GM12878 (cell line): Measurements from ENCODE around the gene CEND1. TPM values are rescaled to one million over a fixed set of nuclear protein-coding genes. Genes with fewer than 3 reads are reported as not detected.

Source experiments
- ATAC-seq: fragments of 200-7000 bp; cut with Tn5 transposase; 3 replicates; pipeline ENCODE4 v1.9.1; 2020; ENCODE audit warnings: mild to moderate bottlenecking, moderate library complexity
- BruUV-seq: library from RNA; stranded (reverse); fragments of 400-500 nt; replicated peaks from 2 replicates; lab custom pipeline; 2021; lab: Mats Ljungman, UMichigan
- CTCF ChIA-PET: fragments of 300-600 bp; sonication (Branson Sonifier 250); formaldehyde crosslinking; extraction: SDS; loops from one replicate; lab custom pipeline; 2021; ENCODE audit warnings: inconsistent platforms; lab: Yijun Ruan, JAX
- POLR2A ChIA-PET: fragments of 350-600 bp; formaldehyde crosslinking; extraction: SDS; loops from one replicate; lab custom pipeline; 2021; ENCODE audit warnings: inconsistent platforms; lab: Charles Lee
- RAD21 ChIA-PET: fragments of 300-600 bp; sonication (Branson Sonifier 250); formaldehyde crosslinking; loops from one replicate; lab custom pipeline; 2023; ENCODE audit warnings: antibody characterized with exemption; ENCODE audit not compliant: unreplicated experiment; lab: Charles Lee
- SMC1A ChIA-PET: fragments of 300-600 bp; sonication (Branson Sonifier 250); formaldehyde crosslinking; loops from one replicate; lab custom pipeline; 2023; ENCODE audit not compliant: unreplicated experiment, uncharacterized antibody; lab: Charles Lee
- DNase-seq: peaks from one replicate; pipeline ENCODE4 v3.0.0-alpha.2; 2011; ENCODE audit warnings: low read depth, low spot score
- FAIRE-seq: peaks from 3 replicates; lab custom pipeline; 2011; peaks lifted over from hg19 to GRCh38; lab: Jason Lieb, UNC
- H2AFZ ChIP-seq: 2 replicates; pipeline ENCODE4 v1.6.0; 2011; ENCODE audit warnings: low read depth, low read length, control low read depth; ENCODE audit not compliant: control insufficient read depth
- H3K27ac ChIP-seq: 2 replicates; pipeline ENCODE4 v1.5.1; 2011; ENCODE audit warnings: control low read depth; ENCODE audit not compliant: control insufficient read depth, insufficient read depth
- H3K27me3 ChIP-seq, 2 experiments: replicated peaks in 1 of 2; 2 replicates each; pipeline versions ENCODE4 v1.6.0 to v1.6.1; 2011; ENCODE audit warnings: low read length in 1 of 2; ENCODE audit not compliant: control insufficient read depth in 2 of 2, insufficient read depth in 2 of 2
- H3K36me3 ChIP-seq, 2 experiments: 2 replicates each; pipeline ENCODE4 v1.5.1; 2011; ENCODE audit warnings: low read length in 1 of 2; ENCODE audit not compliant: control insufficient read depth in 2 of 2, insufficient read depth in 2 of 2
- H3K4me1 ChIP-seq: 2 replicates; pipeline ENCODE4 v1.6.1; 2011; ENCODE audit warnings: mild to moderate bottlenecking, low read length, moderate library complexity, mixed read lengths; ENCODE audit not compliant: control insufficient read depth, insufficient read depth
- H3K4me2 ChIP-seq: 2 replicates; pipeline ENCODE4 v1.6.0; 2011; ENCODE audit warnings: control low read depth; ENCODE audit not compliant: control insufficient read depth, insufficient read depth
- H3K4me3 ChIP-seq: fragments of 200-600 bp; sonication (generic); 2 replicates; pipeline ENCODE4 v1.5.1; 2016
- H3K79me2 ChIP-seq: 2 replicates; pipeline ENCODE4 v1.6.0; 2011; ENCODE audit warnings: low read length; ENCODE audit not compliant: control insufficient read depth, insufficient read depth
- H3K9ac ChIP-seq: 2 replicates; pipeline ENCODE4 v1.8.0; 2011; ENCODE audit warnings: low read length, control low read depth, mixed read lengths; ENCODE audit not compliant: control insufficient read depth, insufficient read depth
- H3K9me3 ChIP-seq: replicated peaks from 3 replicates; pipeline ENCODE4 v1.5.1; 2011; ENCODE audit warnings: mild to moderate bottlenecking, low read length; ENCODE audit not compliant: control insufficient read depth, insufficient read depth
- H4K20me1 ChIP-seq: 2 replicates; pipeline ENCODE4 v1.6.0; 2011; ENCODE audit not compliant: control insufficient read depth, insufficient read depth
- EED ChIP-seq: sonication (generic); IDR thresholded peaks from 2 replicates; pipeline ENCODE4 v1.6.1; 2016; ENCODE audit warnings: antibody characterized with exemption, low read depth
- FOS ChIP-seq: IDR thresholded peaks from 3 replicates; pipeline ENCODE4 v1.6.1; 2011; ENCODE audit warnings: borderline replicate concordance; ENCODE audit not compliant: insufficient read length; ENCODE audit errors: extremely low read depth
- HCFC1 ChIP-seq: fragments of 150-350 bp; IDR thresholded peaks from 2 replicates; pipeline ENCODE4 v1.6.1; 2014; ENCODE audit warnings: low read length
- HDAC2 ChIP-seq: fragments of 200-600 bp; sonication (generic); IDR thresholded peaks from 2 replicates; pipeline ENCODE4 v1.6.1; 2017
- HDAC6 ChIP-seq: fragments of 200-600 bp; sonication (generic); IDR thresholded peaks from one replicate; pipeline ENCODE4 v1.8.0; 2017; ENCODE audit warnings: antibody characterized with exemption; ENCODE audit not compliant: unreplicated experiment
- KLF5 ChIP-seq: fragments of 450-650 bp; IDR thresholded peaks from 2 replicates; pipeline ENCODE4 v1.6.1; 2014; ENCODE audit warnings: mild to moderate bottlenecking; ENCODE audit not compliant: partially characterized antibody
- NFXL1 ChIP-seq: fragments of 450-650 bp; IDR thresholded peaks from 2 replicates; pipeline ENCODE4 v1.6.1; 2017; ENCODE audit warnings: antibody characterized with exemption, mild to moderate bottlenecking, borderline replicate concordance
- NFYA ChIP-seq: IDR thresholded peaks from 2 replicates; pipeline ENCODE4 v1.6.1; 2011; ENCODE audit warnings: low read depth, mild to moderate bottlenecking, low read length, improper control_type of control experiment, borderline replicate concordance
- NFYB ChIP-seq: IDR thresholded peaks from 2 replicates; pipeline ENCODE4 v1.6.1; 2011; ENCODE audit warnings: low read depth, mild to moderate bottlenecking, low read length, improper control_type of control experiment, moderate library complexity; ENCODE audit not compliant: insufficient read depth
- RB1 ChIP-seq: fragments of 450-650 bp; formaldehyde crosslinking; IDR thresholded peaks from 2 replicates; pipeline ENCODE4 v1.6.1; 2017; ENCODE audit warnings: mild to moderate bottlenecking, borderline replicate concordance
- TARDBP ChIP-seq: IDR thresholded peaks from 2 replicates; pipeline ENCODE4 v1.6.1; 2016; ENCODE audit warnings: borderline replicate concordance
- YBX1 ChIP-seq: fragments of 450-650 bp; IDR thresholded peaks from 2 replicates; pipeline ENCODE4 v1.6.1; 2016; ENCODE audit warnings: antibody characterized with exemption
- WGBS: methylation state at CpG from one replicate; pipeline ENCODE4 v1.1.6; 2016; ENCODE audit warnings: low lambda C conversion rate; ENCODE audit not compliant: insufficient replicate concordance, insufficient coverage; ENCODE audit errors: missing lambda C conversion rate; 5-methylcytosine and 5-hydroxymethylcytosine counted together
- in situ Hi-C: fragments of 300-500 bp; cut with MboI; formaldehyde crosslinking; loops from 9 replicates; pipeline ENCODE4 v1.14.3; 2018; ENCODE audit warnings: mixed read lengths
- intact Hi-C: fragments of 100-400 bp; cut with micrococcal nuclease; formaldehyde crosslinking; loops from one replicate; pipeline ENCODE4 v1.14.2; 2022; ENCODE audit not compliant: unreplicated experiment
- polyA plus RNA-seq, 11 experiments: library from polyadenylated mRNA; depleted of rRNA in 4 of 11; unstranded in 6 of 11; stranded (reverse) in 5 of 11; fragments of >200 nt; fragmentation: Nextera tagmentation in 4 of 11; fragmentation: Illumina TruSeq in 1 of 11; extraction: Ambion mirVana in 4 of 11; extraction: Trizol in 1 of 11; gene quantifications; 1 replicate in 1 of 11; 2 replicates in 10 of 11; pipeline versions ENCODE4 v1.2.1 to v1.2.3, GENCODE V29; 2011 to 2016; ENCODE audit warnings: inconsistent platforms in 2 of 11, missing spikeins in 2 of 11, low read depth in 1 of 11
- total RNA-seq, 4 experiments: library from RNA; depleted of rRNA in 3 of 4; stranded (reverse); fragments of >200 nt in 3 of 4; fragmentation: Illumina TruSeq in 1 of 4; extraction: Trizol in 1 of 4; gene quantifications; 2 replicates each; pipeline versions ENCODE4 v1.2.1 to v1.2.3, GENCODE V29; 2013 to 2021
- TF ChIP-seq, protein P1 (sequence below): fragments of 450-650 bp; conservative IDR thresholded peaks from 2 replicates; pipeline ENCODE4 v1.6.1; 2017; ENCODE audit warnings: mild to moderate bottlenecking, moderate library complexity
- TF ChIP-seq, protein P2 (sequence below): fragments of 450-650 bp; IDR thresholded peaks from 2 replicates; pipeline ENCODE4 v1.6.1; 2016; ENCODE audit warnings: mild to moderate bottlenecking
- TF ChIP-seq, protein P3 (sequence below): IDR thresholded peaks from 2 replicates; pipeline ENCODE4 v1.6.1; 2011; ENCODE audit warnings: low read depth, low read length, improper control_type of control experiment, borderline replicate concordance
- TF ChIP-seq, protein P4 (sequence below): fragments of 450-650 bp; formaldehyde crosslinking; IDR thresholded peaks from 2 replicates; pipeline ENCODE4 v1.5.0; 2022; ENCODE audit warnings: mild to moderate bottlenecking, missing genetic modification characterization

CEND1 gene
- total and polyA plus RNA-seq, 10 of the 15 experiments (the other 5 are each of a cell fraction or from before 2014, with no cell fraction given): 0.31 to 13.6 (median 7.2) TPM; not detected in 1

DNA sequence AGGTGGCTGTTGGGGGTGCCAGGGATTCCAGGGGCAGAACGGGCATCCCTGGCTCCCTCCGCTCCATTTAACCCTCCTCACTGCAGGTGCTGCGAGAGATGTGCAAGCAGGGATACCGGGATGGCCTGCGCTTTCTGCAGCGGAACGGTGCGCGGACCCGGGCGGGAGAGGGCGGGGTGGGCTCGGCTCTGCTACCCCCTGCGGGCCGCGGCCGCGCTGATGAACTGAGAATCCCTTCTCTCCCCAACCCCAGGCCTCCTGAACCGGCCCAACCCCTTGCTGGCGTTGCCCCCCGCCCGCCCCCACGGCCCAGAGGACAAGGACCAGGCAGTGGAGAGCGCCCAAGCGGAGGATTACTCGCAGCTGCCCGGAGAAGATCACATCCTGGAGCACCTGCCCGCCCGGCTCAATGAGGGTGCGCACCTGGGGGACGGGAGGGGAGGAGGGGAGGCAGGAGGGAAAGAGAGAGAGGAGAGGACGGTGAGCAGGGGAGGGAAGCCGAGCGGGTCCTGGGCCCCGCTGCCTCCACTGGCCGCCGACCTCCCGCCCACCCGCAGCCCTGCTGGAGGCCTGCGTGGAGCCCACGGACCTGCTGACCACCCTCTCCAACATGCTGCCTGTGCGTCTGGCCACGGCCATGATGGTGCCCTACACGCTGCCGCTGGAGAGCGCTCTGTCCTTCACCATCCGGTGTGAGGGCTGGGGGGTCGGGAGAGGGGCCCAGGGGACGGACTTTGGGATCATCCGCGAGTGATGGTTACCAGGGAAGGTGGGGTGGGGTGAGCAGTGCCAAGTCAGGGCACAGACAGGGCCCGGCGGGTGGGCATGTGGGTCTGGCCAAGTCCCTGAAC lies 33.8 kb upstream of the CEND1 start:
- POLR2A ChIA-PET: no interaction called here
- Histone ChIP-seq H4K20me1 (no peaks in the 10 kb centered on the region; the same call in 1 of the 2 replicates), H3K79me2 (peaks cover 5% of the 10 kb centered on the region)
- TF ChIP-seq, protein P1, sequence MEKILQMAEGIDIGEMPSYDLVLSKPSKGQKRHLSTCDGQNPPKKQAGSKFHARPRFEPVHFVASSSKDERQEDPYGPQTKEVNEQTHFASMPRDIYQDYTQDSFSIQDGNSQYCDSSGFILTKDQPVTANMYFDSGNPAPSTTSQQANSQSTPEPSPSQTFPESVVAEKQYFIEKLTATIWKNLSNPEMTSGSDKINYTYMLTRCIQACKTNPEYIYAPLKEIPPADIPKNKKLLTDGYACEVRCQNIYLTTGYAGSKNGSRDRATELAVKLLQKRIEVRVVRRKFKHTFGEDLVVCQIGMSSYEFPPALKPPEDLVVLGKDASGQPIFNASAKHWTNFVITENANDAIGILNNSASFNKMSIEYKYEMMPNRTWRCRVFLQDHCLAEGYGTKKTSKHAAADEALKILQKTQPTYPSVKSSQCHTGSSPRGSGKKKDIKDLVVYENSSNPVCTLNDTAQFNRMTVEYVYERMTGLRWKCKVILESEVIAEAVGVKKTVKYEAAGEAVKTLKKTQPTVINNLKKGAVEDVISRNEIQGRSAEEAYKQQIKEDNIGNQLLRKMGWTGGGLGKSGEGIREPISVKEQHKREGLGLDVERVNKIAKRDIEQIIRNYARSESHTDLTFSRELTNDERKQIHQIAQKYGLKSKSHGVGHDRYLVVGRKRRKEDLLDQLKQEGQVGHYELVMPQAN: no peak
- no peak for TF ChIP-seq NFYA
- TF ChIP-seq KLF5: no peak
- no peak for TF ChIP-seq HCFC1
- TF ChIP-seq, protein P2, sequence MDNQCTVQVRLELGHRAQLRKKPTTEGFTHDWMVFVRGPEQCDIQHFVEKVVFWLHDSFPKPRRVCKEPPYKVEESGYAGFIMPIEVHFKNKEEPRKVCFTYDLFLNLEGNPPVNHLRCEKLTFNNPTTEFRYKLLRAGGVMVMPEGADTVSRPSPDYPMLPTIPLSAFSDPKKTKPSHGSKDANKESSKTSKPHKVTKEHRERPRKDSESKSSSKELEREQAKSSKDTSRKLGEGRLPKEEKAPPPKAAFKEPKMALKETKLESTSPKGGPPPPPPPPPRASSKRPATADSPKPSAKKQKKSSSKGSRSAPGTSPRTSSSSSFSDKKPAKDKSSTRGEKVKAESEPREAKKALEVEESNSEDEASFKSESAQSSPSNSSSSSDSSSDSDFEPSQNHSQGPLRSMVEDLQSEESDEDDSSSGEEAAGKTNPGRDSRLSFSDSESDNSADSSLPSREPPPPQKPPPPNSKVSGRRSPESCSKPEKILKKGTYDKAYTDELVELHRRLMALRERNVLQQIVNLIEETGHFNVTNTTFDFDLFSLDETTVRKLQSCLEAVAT: no peak
- no peak for TF ChIP-seq FOS
- TF ChIP-seq, protein P3, sequence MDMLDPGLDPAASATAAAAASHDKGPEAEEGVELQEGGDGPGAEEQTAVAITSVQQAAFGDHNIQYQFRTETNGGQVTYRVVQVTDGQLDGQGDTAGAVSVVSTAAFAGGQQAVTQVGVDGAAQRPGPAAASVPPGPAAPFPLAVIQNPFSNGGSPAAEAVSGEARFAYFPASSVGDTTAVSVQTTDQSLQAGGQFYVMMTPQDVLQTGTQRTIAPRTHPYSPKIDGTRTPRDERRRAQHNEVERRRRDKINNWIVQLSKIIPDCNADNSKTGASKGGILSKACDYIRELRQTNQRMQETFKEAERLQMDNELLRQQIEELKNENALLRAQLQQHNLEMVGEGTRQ: no peak
- TF ChIP-seq RB1: no peak
- no peak for TF ChIP-seq NFYB
- no peak for TF ChIP-seq NFXL1
- TF ChIP-seq EED: no peak
- no peak for TF ChIP-seq HDAC6
- no peak for TF ChIP-seq HDAC2
- TF ChIP-seq TARDBP: no peak
- TF ChIP-seq, protein P4, sequence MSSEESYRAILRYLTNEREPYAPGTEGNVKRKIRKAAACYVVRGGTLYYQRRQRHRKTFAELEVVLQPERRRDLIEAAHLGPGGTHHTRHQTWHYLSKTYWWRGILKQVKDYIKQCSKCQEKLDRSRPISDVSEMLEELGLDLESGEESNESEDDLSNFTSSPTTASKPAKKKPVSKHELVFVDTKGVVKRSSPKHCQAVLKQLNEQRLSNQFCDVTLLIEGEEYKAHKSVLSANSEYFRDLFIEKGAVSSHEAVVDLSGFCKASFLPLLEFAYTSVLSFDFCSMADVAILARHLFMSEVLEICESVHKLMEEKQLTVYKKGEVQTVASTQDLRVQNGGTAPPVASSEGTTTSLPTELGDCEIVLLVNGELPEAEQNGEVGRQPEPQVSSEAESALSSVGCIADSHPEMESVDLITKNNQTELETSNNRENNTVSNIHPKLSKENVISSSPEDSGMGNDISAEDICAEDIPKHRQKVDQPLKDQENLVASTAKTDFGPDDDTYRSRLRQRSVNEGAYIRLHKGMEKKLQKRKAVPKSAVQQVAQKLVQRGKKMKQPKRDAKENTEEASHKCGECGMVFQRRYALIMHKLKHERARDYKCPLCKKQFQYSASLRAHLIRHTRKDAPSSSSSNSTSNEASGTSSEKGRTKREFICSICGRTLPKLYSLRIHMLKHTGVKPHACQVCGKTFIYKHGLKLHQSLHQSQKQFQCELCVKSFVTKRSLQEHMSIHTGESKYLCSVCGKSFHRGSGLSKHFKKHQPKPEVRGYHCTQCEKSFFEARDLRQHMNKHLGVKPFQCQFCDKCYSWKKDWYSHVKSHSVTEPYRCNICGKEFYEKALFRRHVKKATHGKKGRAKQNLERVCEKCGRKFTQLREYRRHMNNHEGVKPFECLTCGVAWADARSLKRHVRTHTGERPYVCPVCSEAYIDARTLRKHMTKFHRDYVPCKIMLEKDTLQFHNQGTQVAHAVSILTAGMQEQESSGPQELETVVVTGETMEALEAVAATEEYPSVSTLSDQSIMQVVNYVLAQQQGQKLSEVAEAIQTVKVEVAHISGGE (CRISPR knock-in tag): no peak
- no peak for TF ChIP-seq YBX1

More for the DNA sequence above, 33.8 kb upstream of the CEND1 start:
- no peak overlapping the region for H3K9ac ChIP-seq
- intact Hi-C loops (no loop called here), in situ Hi-C loops (loop anchor here (25.0 kb wide), 1 partner anchor 1564 kb away; the partner anchor contains the start of gene CD81)
- no TSS peak for BruUV-seq
- ChIA-PET RAD21 (no interaction called here), CTCF (no interaction called here), SMC1A (no interaction called here)
- peaks cover 13% of the 10 kb centered on the region for H3K4me1 ChIP-seq
- WGBS: 90% methylated on average over 31 of the region's 53 CpGs
- no peaks in the 10 kb centered on the region for H3K9me3 ChIP-seq
- no peak overlapping the region for H2AFZ ChIP-seq
- no peak overlapping the region for H3K4me3 ChIP-seq
- no peak for ATAC-seq
- FAIRE-seq: no peak
- no peaks in the 10 kb centered on the region for H3K27me3 ChIP-seq
- H3K27ac ChIP-seq: no peak overlapping the region
- no peak for DNase-seq
- no peaks in the 10 kb centered on the region; a peak in 2 of 4 replicates for H3K36me3 ChIP-seq
- H3K4me2 ChIP-seq: no peak overlapping the region
